H9 (cell line): ENCODE measurements around the gene MICALL2. TPM values are rescaled to one million over a fixed set of nuclear protein-coding genes. Genes with fewer than 3 reads are reported as not detected.

ENCODE experiments used
- DNase-seq: peaks from one replicate; pipeline ENCODE4 v3.0.0-alpha.2; 2017
- H2AFZ ChIP-seq: one replicate; pipeline ENCODE4 v1.6.1; 2013; ENCODE audit warnings: mild to moderate bottlenecking, low read length, control low read depth, moderate library complexity
- H2AK5ac ChIP-seq: 2 replicates; pipeline ENCODE4 v1.6.1; 2013; ENCODE audit warnings: low read length, control low read depth, mixed read lengths; ENCODE audit not compliant: insufficient read length
- H2BK120ac ChIP-seq: one replicate; pipeline ENCODE4 v1.6.1; 2013; ENCODE audit warnings: low read depth, mild to moderate bottlenecking, low read length, control low read depth, inconsistent platforms; ENCODE audit not compliant: poor library complexity, severe bottlenecking
- H2BK12ac ChIP-seq: 2 replicates; pipeline ENCODE4 v1.6.1; 2013; ENCODE audit warnings: low read length, control low read depth, mixed read lengths, low read depth; ENCODE audit not compliant: insufficient read length
- H2BK15ac ChIP-seq: 2 replicates; pipeline ENCODE4 v1.6.1; 2013; ENCODE audit warnings: low read depth, low read length, control low read depth
- H2BK20ac ChIP-seq: one replicate; pipeline ENCODE4 v1.6.1; 2013; ENCODE audit warnings: low read depth, mild to moderate bottlenecking, low read length, control low read depth, inconsistent platforms; ENCODE audit not compliant: poor library complexity, severe bottlenecking
- H2BK5ac ChIP-seq: 2 replicates; pipeline ENCODE4 v1.6.1; 2013; ENCODE audit warnings: low read length, control low read depth, mixed read lengths; ENCODE audit not compliant: insufficient read length
- H3K14ac ChIP-seq: 2 replicates; pipeline ENCODE4 v1.6.1; 2013; ENCODE audit warnings: low read length, control low read depth; ENCODE audit not compliant: insufficient read depth
- H3K18ac ChIP-seq: 2 replicates; pipeline ENCODE4 v1.6.1; 2013; ENCODE audit warnings: low read depth, mild to moderate bottlenecking, mixed read lengths, low read length, control low read depth; ENCODE audit not compliant: insufficient read length
- H3K23ac ChIP-seq: 2 replicates; pipeline ENCODE4 v1.6.1; 2013; ENCODE audit warnings: low read length, control low read depth, mixed read lengths, low read depth; ENCODE audit not compliant: insufficient read length
- H3K23me2 ChIP-seq: 2 replicates; pipeline ENCODE4 v1.6.1; 2013; ENCODE audit warnings: low read depth, mild to moderate bottlenecking, mixed read lengths, low read length, control low read depth; ENCODE audit not compliant: insufficient read length, poor library complexity, severe bottlenecking
- H3K27ac ChIP-seq: 2 replicates; pipeline ENCODE4 v1.5.1; 2013; ENCODE audit warnings: low read length, control low read depth, mixed read lengths, low read depth; ENCODE audit not compliant: insufficient read length
- H3K27me3 ChIP-seq: 2 replicates; pipeline ENCODE4 v1.6.1; 2013; ENCODE audit warnings: low read length, control low read depth, inconsistent platforms; ENCODE audit not compliant: insufficient read depth
- H3K4ac ChIP-seq: 2 replicates; pipeline ENCODE4 v1.6.1; 2013; ENCODE audit warnings: low read depth, mild to moderate bottlenecking, control low read depth, inconsistent platforms, low read length, moderate library complexity
- H3K4me1 ChIP-seq: 2 replicates; pipeline ENCODE4 v1.6.1; 2013; ENCODE audit warnings: low read length, control low read depth, inconsistent platforms; ENCODE audit not compliant: insufficient read depth
- H3K4me2 ChIP-seq: 2 replicates; pipeline ENCODE4 v1.6.1; 2013; ENCODE audit warnings: low read length, control low read depth, mixed read lengths; ENCODE audit not compliant: insufficient read length, insufficient read depth
- H3K56ac ChIP-seq: 2 replicates; pipeline ENCODE4 v1.6.1; 2013; ENCODE audit warnings: low read depth, mild to moderate bottlenecking, mixed read lengths, low read length, control low read depth; ENCODE audit not compliant: insufficient read length
- H3K79me1 ChIP-seq: 2 replicates; pipeline ENCODE4 v1.6.1; 2013; ENCODE audit warnings: low read depth, mild to moderate bottlenecking, moderate library complexity, low read length, control low read depth, inconsistent platforms; ENCODE audit not compliant: insufficient read depth, poor library complexity, severe bottlenecking
- H3K79me2 ChIP-seq: 2 replicates; pipeline ENCODE4 v1.6.1; 2013; ENCODE audit warnings: low read length, control low read depth, inconsistent platforms; ENCODE audit not compliant: insufficient read depth
- H3K9ac ChIP-seq: 2 replicates; pipeline ENCODE4 v1.6.1; 2013; ENCODE audit warnings: low read length, control low read depth, mixed read lengths; ENCODE audit not compliant: insufficient read length; ENCODE audit errors: extremely low read depth
- H3K9me3 ChIP-seq: one replicate; pipeline ENCODE4 v1.6.1; 2013; ENCODE audit warnings: low read depth, low read length, inconsistent platforms; ENCODE audit not compliant: control insufficient read depth
- H3T11ph ChIP-seq: one replicate; pipeline ENCODE4 v1.6.1; 2013; ENCODE audit warnings: mild to moderate bottlenecking, low read length, control low read depth, inconsistent platforms
- H4K20me1 ChIP-seq: one replicate; pipeline ENCODE4 v1.6.1; 2013; ENCODE audit not compliant: control insufficient read depth, insufficient read length, insufficient read depth
- H4K5ac ChIP-seq: 2 replicates; pipeline ENCODE4 v1.6.1; 2013; ENCODE audit warnings: low read depth, mild to moderate bottlenecking, mixed read lengths, low read length, control low read depth; ENCODE audit not compliant: insufficient read length
- H4K8ac ChIP-seq: replicated peaks from 2 replicates; pipeline ENCODE4 v1.6.1; 2013; ENCODE audit warnings: low read length, control low read depth, mixed read lengths, low read depth; ENCODE audit not compliant: insufficient read length
- H4K91ac ChIP-seq: 2 replicates; pipeline ENCODE4 v1.6.1; 2013; ENCODE audit warnings: low read depth, mild to moderate bottlenecking, moderate library complexity, mixed read lengths, low read length, control low read depth; ENCODE audit not compliant: insufficient read length
- H3K27ac Mint-ChIP-seq, 3 experiments: 2 replicates in 2 of 3; 3 replicates in 1 of 3; pipeline ENCODE4 v1.8.0; 2020 to 2021; ENCODE audit warnings: mixed read lengths in 3 of 3, mild to moderate bottlenecking in 1 of 3, moderate library complexity in 1 of 3
- H3K27me3 Mint-ChIP-seq: 2 replicates; pipeline ENCODE4 v1.8.0; 2021; ENCODE audit warnings: low read depth, mild to moderate bottlenecking, moderate library complexity, mixed read lengths
- H3K36me3 Mint-ChIP-seq, 3 experiments: 2 replicates in 2 of 3; 3 replicates in 1 of 3; pipeline ENCODE4 v1.8.0; 2020 to 2021; ENCODE audit warnings: low read depth in 3 of 3, mixed read lengths in 3 of 3; ENCODE audit not compliant: insufficient read depth in 1 of 3
- H3K4me1 Mint-ChIP-seq, 2 experiments: 2 replicates each; pipeline ENCODE4 v1.8.0; 2020; ENCODE audit warnings: mixed read lengths in 2 of 2
- H3K4me3 Mint-ChIP-seq, 2 experiments: 2 replicates in 1 of 2; 3 replicates in 1 of 2; pipeline ENCODE4 v1.8.0; 2020 to 2021; ENCODE audit warnings: mild to moderate bottlenecking in 2 of 2, mixed read lengths in 2 of 2, moderate library complexity in 1 of 2
- H3K9me3 Mint-ChIP-seq, 2 experiments: 2 replicates in 1 of 2; 3 replicates in 1 of 2; pipeline ENCODE4 v1.8.0; 2020; ENCODE audit warnings: mild to moderate bottlenecking in 2 of 2, mixed read lengths in 2 of 2, moderate library complexity in 1 of 2
- WGBS: extraction: QIAGEN DNeasy Blood & Tissue Kit; methylation state at CpG from one replicate; pipeline ENCODE4 v1.1.7; 2013; ENCODE audit warnings: missing lambda C conversion rate, low lambda C conversion rate, mixed read lengths; ENCODE audit not compliant: insufficient read length; ENCODE audit errors: extremely low coverage; 5-methylcytosine and 5-hydroxymethylcytosine counted together
- total RNA-seq: library from RNA; stranded (reverse); gene quantifications from 2 replicates; pipeline ENCODE4 v1.2.1, GENCODE V29; 2021
- TF ChIP-seq, protein P1 (sequence below): fragments of 200-600 bp; sonication (generic); conservative IDR thresholded peaks from 3 replicates; pipeline ENCODE4 v1.8.0; 2021; ENCODE audit warnings: antibody characterized with exemption, mild to moderate bottlenecking

Gene MICALL2
- total RNA-seq, 1 experiment from 2014 or later = 7.1 TPM

DNA sequence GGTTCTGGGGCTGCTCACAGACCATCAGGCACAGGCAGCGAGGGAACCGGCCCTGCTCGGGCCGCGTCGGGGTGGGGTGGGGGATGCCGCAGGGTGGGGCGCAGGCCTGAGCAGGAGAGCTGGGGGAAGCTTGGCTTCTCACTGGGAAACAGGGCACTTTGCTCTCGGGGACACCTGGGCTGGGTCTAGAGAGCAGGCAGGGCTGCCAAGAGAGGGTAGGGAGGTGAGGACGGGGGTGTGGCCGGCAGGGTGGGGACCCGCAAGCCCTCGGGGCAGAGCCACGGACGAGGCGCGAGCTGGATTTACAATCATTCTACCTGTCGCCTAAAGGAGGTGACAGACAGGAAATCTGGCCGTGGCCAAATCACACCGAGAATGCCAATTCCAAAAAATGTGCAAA lies 33.9 kb upstream of the MICALL2 start:
- peaks cover 26 to 77% (median 68%) of the 10 kb centered on the region in 3 experiments; a peak in 6 of 7 replicates for H3K36me3 Mint-ChIP-seq
- no peaks in the 10 kb centered on the region for H3K23me2 ChIP-seq
- no peak overlapping the region for H2BK15ac ChIP-seq
- H2BK20ac ChIP-seq = no peak overlapping the region
- no peak overlapping the region for H4K5ac ChIP-seq
- H3K27ac ChIP-seq = no peak overlapping the region
- H3K14ac ChIP-seq = no peak overlapping the region
- TF ChIP-seq, protein P1, sequence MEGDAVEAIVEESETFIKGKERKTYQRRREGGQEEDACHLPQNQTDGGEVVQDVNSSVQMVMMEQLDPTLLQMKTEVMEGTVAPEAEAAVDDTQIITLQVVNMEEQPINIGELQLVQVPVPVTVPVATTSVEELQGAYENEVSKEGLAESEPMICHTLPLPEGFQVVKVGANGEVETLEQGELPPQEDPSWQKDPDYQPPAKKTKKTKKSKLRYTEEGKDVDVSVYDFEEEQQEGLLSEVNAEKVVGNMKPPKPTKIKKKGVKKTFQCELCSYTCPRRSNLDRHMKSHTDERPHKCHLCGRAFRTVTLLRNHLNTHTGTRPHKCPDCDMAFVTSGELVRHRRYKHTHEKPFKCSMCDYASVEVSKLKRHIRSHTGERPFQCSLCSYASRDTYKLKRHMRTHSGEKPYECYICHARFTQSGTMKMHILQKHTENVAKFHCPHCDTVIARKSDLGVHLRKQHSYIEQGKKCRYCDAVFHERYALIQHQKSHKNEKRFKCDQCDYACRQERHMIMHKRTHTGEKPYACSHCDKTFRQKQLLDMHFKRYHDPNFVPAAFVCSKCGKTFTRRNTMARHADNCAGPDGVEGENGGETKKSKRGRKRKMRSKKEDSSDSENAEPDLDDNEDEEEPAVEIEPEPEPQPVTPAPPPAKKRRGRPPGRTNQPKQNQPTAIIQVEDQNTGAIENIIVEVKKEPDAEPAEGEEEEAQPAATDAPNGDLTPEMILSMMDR = no peak
- no peak overlapping the region for H3K18ac ChIP-seq
- no peaks in the 10 kb centered on the region for H3K79me2 ChIP-seq
- H4K20me1 ChIP-seq = peaks cover 3% of the 10 kb centered on the region
- H2BK12ac ChIP-seq = no peak overlapping the region
- H2AK5ac ChIP-seq = no peak overlapping the region
- no peak overlapping the region for H4K8ac ChIP-seq
- H4K91ac ChIP-seq = no peak overlapping the region
- H3K79me1 ChIP-seq = no peaks in the 10 kb centered on the region
- no peaks in the 10 kb centered on the region for H3K9me3 Mint-ChIP-seq
- no peak overlapping the region for H3K4me2 ChIP-seq
- no peak overlapping the region for H3K4me3 Mint-ChIP-seq
- no peak overlapping the region for H2AFZ ChIP-seq
- no peak overlapping the region for H2BK120ac ChIP-seq
- H3K4me1 ChIP-seq = no peaks in the 10 kb centered on the region
- H3K4me1 Mint-ChIP-seq = no peaks in the 10 kb centered on the region
- H3K9me3 ChIP-seq = no peaks in the 10 kb centered on the region
- WGBS = no CpG with 5 or more reads among the region's 20 CpGs
- no peak overlapping the region for H3K56ac ChIP-seq
- H3K27me3 ChIP-seq = no peaks in the 10 kb centered on the region
- H3K27ac Mint-ChIP-seq = no peak overlapping the region
- H3K9ac ChIP-seq = no peak overlapping the region
- no peak overlapping the region for H3K23ac ChIP-seq
- DNase-seq = no peak
- H3K4ac ChIP-seq = no peak overlapping the region
- no peak overlapping the region for H3T11ph ChIP-seq
- H2BK5ac ChIP-seq = no peak overlapping the region
- H3K27me3 Mint-ChIP-seq = no peaks in the 10 kb centered on the region
